ENCODE data around the gene OPCML.

OPCML gene

GRCh38 chr11:132367293-132367692 lies 1165.0 kb downstream of the OPCML start:
- no peaks in the 10 kb centered on the region for H3K36me3 Mint-ChIP-seq (ENCODE audit: low read depth)
- H3K9me3 Mint-ChIP-seq = peaks cover 22% of the 10 kb centered on the region
- H3K27ac Mint-ChIP-seq = no peak overlapping the region
- H3K4me1 Mint-ChIP-seq (ENCODE audit: low read depth) = peaks cover 6% of the 10 kb centered on the region
- no peak overlapping the region for H3K4me3 Mint-ChIP-seq
- H3K27me3 Mint-ChIP-seq (ENCODE audit: low read depth) = no peaks in the 10 kb centered on the region
- no peak for DNase-seq (ENCODE audit: low spot score)

DNA sequence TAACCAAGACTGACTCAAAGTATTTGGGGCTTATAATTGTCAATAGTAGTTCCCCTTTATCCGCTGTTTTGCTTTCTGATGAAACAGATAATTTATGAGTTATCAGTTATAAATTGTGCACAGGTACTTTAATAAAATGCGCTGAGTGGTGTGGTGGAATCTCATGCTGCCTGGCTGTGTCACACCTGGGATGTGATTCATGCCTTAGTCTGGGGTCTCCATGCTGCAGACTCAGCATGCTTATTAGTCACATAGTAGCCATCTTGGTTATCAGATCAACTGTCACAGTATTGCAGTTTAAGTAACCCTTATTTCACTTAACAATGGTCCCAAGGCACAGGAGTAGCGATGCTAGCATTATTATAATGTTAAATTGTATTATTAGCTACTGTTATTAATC lies 1166.7 kb downstream of the OPCML start:
- no peak for DNase-seq (ENCODE audit: low spot score)
- no peak overlapping the region for H3K4me3 Mint-ChIP-seq
- H3K36me3 Mint-ChIP-seq (ENCODE audit: low read depth) = no peaks in the 10 kb centered on the region
- H3K9me3 Mint-ChIP-seq = peaks cover 22% of the 10 kb centered on the region
- H3K4me1 Mint-ChIP-seq (ENCODE audit: low read depth) = peaks cover 9% of the 10 kb centered on the region
- no peak overlapping the region for H3K27ac Mint-ChIP-seq
- H3K27me3 Mint-ChIP-seq (ENCODE audit: low read depth) = no peaks in the 10 kb centered on the region
